GM23248 (cell line): ENCODE measurements around the gene MTCL3.

ENCODE experiments used
- EZH2 ChIP-seq: fragments of 200-600 bp; sonication (generic); IDR thresholded peaks from 2 replicates; pipeline ENCODE4 v1.6.1; 2018; ENCODE audit warnings: antibody characterized with exemption, mild to moderate bottlenecking; ENCODE audit not compliant: insufficient read depth, poor library complexity, severe bottlenecking
- EZH2phosphoT487 ChIP-seq: fragments of 200-600 bp; sonication (generic); IDR thresholded peaks from 2 replicates; pipeline ENCODE4 v1.6.1; 2018; ENCODE audit warnings: antibody characterized with exemption, moderate library complexity, mild to moderate bottlenecking, low read depth; ENCODE audit not compliant: insufficient read depth

DNA sequence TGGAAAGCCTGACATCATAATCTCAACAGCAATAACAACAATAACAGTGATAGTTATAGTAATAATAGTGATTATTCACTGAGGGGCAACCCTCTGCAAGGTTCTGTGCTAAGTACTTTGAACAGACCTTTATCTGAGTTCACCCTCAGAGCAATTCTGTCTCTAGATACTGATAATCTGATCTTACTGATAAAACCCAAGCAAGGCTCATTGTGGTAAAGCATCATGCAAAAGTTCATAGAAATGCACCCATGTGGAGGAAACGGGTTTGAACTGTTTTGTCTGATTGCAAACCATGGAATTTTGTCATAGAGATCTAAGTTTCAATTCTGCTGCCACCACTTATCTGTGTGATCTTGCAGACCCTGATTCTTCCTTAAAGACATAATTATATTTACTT is 58.7 kb downstream of the MTCL3 start:
- TF ChIP-seq EZH2phosphoT487 (no peak), EZH2 (no peak)
